H1 (cell line): ENCODE data around the gene KIDINS220. TPM values are rescaled to one million over a fixed set of nuclear protein-coding genes. Genes with fewer than 3 reads are reported as not detected.
A peak's percentile ranks its signal among the peaks of the same experiment; 100 is the strongest.

Experiments
- ATF3 ChIP-seq: IDR thresholded peaks from 2 replicates; pipeline ENCODE4 v1.6.1; 2011; ENCODE audit warnings: low read depth, mild to moderate bottlenecking, low read length; ENCODE audit not compliant: insufficient read depth
- BRCA1 ChIP-seq: IDR thresholded peaks from 2 replicates; pipeline ENCODE4 v1.6.1; 2012; ENCODE audit warnings: low read depth, low read length, improper control_type of control experiment
- CBX8 ChIP-seq: fragments of 300-800, 300-1000 bp; sonication (generic); IDR thresholded peaks from 2 replicates; pipeline ENCODE4 v1.7.1; 2016; ENCODE audit warnings: low read depth, low read length, borderline replicate concordance
- CHD2 ChIP-seq: IDR thresholded peaks from 2 replicates; pipeline ENCODE4 v1.6.1; 2012; ENCODE audit warnings: low read length, improper control_type of control experiment
- CTBP2 ChIP-seq: IDR thresholded peaks from 2 replicates; pipeline ENCODE4 v1.7.0; 2011; ENCODE audit warnings: borderline replicate concordance, mild to moderate bottlenecking, moderate library complexity, mixed read lengths, low read length; ENCODE audit not compliant: insufficient read depth, insufficient read length
- E2F6 ChIP-seq: IDR thresholded peaks from 2 replicates; pipeline ENCODE4 v1.6.1; 2012; ENCODE audit warnings: inconsistent platforms
- EP300 ChIP-seq, 2 experiments: IDR thresholded peaks; 1 replicate in 1 of 2; 2 replicates in 1 of 2; pipeline ENCODE4 v1.6.1; 2011 to 2012; ENCODE audit warnings: low read depth in 2 of 2, low read length in 2 of 2, mild to moderate bottlenecking in 2 of 2, borderline replicate concordance in 1 of 2, inconsistent platforms in 1 of 2, moderate library complexity in 1 of 2
- FOSL1 ChIP-seq: IDR thresholded peaks from 2 replicates; pipeline ENCODE4 v1.6.1; 2011; ENCODE audit warnings: mild to moderate bottlenecking, low read depth, low read length, moderate library complexity; ENCODE audit not compliant: insufficient read depth
- GTF2F1 ChIP-seq: IDR thresholded peaks from 2 replicates; pipeline ENCODE4 v1.6.1; 2012; ENCODE audit warnings: low read depth, low read length, improper control_type of control experiment, borderline replicate concordance
- HDAC2 ChIP-seq, 2 experiments: fragments of 300-600 bp in 1 of 2; sonication (generic) in 1 of 2; IDR thresholded peaks; 2 replicates each; pipeline ENCODE4 v1.6.1; 2011 to 2012; ENCODE audit warnings: low read depth in 2 of 2, low read length in 2 of 2, mild to moderate bottlenecking in 2 of 2, moderate library complexity in 2 of 2, borderline replicate concordance in 1 of 2, inconsistent platforms in 1 of 2
- HDAC6 ChIP-seq: IDR thresholded peaks from one replicate; pipeline ENCODE4 v1.7.1; 2012; ENCODE audit warnings: low read depth, mild to moderate bottlenecking, inconsistent platforms, low read length, moderate library complexity
- JUN ChIP-seq: IDR thresholded peaks from 2 replicates; pipeline ENCODE4 v1.6.1; 2011; ENCODE audit warnings: low read depth, mild to moderate bottlenecking, improper control_type of control experiment, low read length
- JUND ChIP-seq: IDR thresholded peaks from 2 replicates; pipeline ENCODE4 v1.6.1; 2011; ENCODE audit warnings: mild to moderate bottlenecking, improper control_type of control experiment, low read length
- KDM1A ChIP-seq: fragments of 200-600, 300-600 bp; sonication (generic); IDR thresholded peaks from 2 replicates; pipeline ENCODE4 v1.7.1; 2016; ENCODE audit warnings: mild to moderate bottlenecking, low read length, borderline replicate concordance
- NANOG ChIP-seq: IDR thresholded peaks from 2 replicates; pipeline ENCODE4 v1.6.1; 2011; ENCODE audit warnings: low read length, low read depth, mild to moderate bottlenecking, inconsistent platforms; ENCODE audit not compliant: insufficient read depth, poor library complexity, severe bottlenecking
- NRF1 ChIP-seq: IDR thresholded peaks from 2 replicates; pipeline ENCODE4 v1.6.1; 2011; ENCODE audit warnings: mild to moderate bottlenecking, low read depth, low read length, improper control_type of control experiment
- RAD21 ChIP-seq, 2 experiments: IDR thresholded peaks in 1 of 2; conservative IDR thresholded peaks in 1 of 2; 2 replicates each; pipeline ENCODE4 v1.6.1; 2011; ENCODE audit warnings: low read depth in 2 of 2, low read length in 2 of 2, improper control_type of control experiment in 1 of 2, inconsistent platforms in 1 of 2, mild to moderate bottlenecking in 1 of 2, moderate library complexity in 1 of 2
- RBBP5 ChIP-seq: IDR thresholded peaks from 2 replicates; pipeline ENCODE4 v1.7.1; 2012; ENCODE audit warnings: low read depth, mild to moderate bottlenecking, inconsistent platforms, low read length, moderate library complexity, borderline replicate concordance
- SIX5 ChIP-seq: IDR thresholded peaks from 2 replicates; pipeline ENCODE4 v1.6.1; 2011; ENCODE audit warnings: mild to moderate bottlenecking, low read depth, low read length
- SP1 ChIP-seq: IDR thresholded peaks from 2 replicates; pipeline ENCODE4 v1.6.1; 2011; ENCODE audit warnings: low read depth, low read length
- SUZ12 ChIP-seq: fragments of 200-600 bp; sonication (generic); IDR thresholded peaks from 2 replicates; pipeline ENCODE4 v1.6.1; 2012; ENCODE audit warnings: mild to moderate bottlenecking, inconsistent platforms, low read length, moderate library complexity, mixed read lengths
- TCF12 ChIP-seq: IDR thresholded peaks from 2 replicates; pipeline ENCODE4 v1.6.1; 2011; ENCODE audit warnings: low read depth, mild to moderate bottlenecking, low read length
- YY1 ChIP-seq: IDR thresholded peaks from 2 replicates; pipeline ENCODE4 v1.6.1; 2011; ENCODE audit warnings: low read depth, mild to moderate bottlenecking, low read length
- polyA plus RNA-seq, 7 experiments: library from polyadenylated mRNA; depleted of rRNA in 3 of 7; stranded (reverse) in 5 of 7; unstranded in 2 of 7; fragments of >200 nt in 5 of 7; fragments of 200-250 nt in 2 of 7; gene quantifications; 1 replicate in 5 of 7; 2 replicates in 1 of 7; 4 replicates in 1 of 7; pipeline versions ENCODE4 v1.2.1 to v1.2.3, GENCODE V29; 2011 to 2013; ENCODE audit warnings: missing spikeins in 2 of 7, mixed read lengths in 2 of 7
- total RNA-seq: library from RNA; stranded (reverse); fragmentation: NEBNext Ultra II Directional; extraction: Animal tissue kit (Norgen Biotek cat#: 25700); gene quantifications from 2 replicates; pipeline ENCODE4 v1.2.1, GENCODE V29; 2021

KIDINS220 gene
- total and polyA plus RNA-seq, 2 of the 8 experiments (the other 6 are each of a cell fraction or from before 2014, with no cell fraction given) = 21.2 to 27.1 TPM

GRCh38 chr2:8693157-8693821, 144.1 kb downstream of the KIDINS220 start (continued):
- no peak for TF ChIP-seq GTF2F1
- no peak for TF ChIP-seq ATF3
- TF ChIP-seq CBX8 = no peak
- TF ChIP-seq FOSL1 = no peak
- TF ChIP-seq E2F6 = peak; percentile 74
- no peak for TF ChIP-seq JUN
- peak; percentile 41 to 59; a peak in 3 of 4 replicates for TF ChIP-seq RAD21 (IDR thresholded peaks at IDR 0.05 in 1 of 2, conservative IDR thresholded peaks at IDR 0.05 in 1 of 2; ENCODE audit: low read depth in 2 of 2, low read length in 2 of 2)
- TF ChIP-seq SP1 = no peak
- TF ChIP-seq JUND = no peak
- no peak for TF ChIP-seq SUZ12
- TF ChIP-seq TCF12 = no peak
- TF ChIP-seq HDAC6 = no peak
- peak; percentile 27; the same call in 1 of the 2 replicates for TF ChIP-seq YY1
- no peak for TF ChIP-seq NANOG
- no peak for TF ChIP-seq BRCA1
- no peak for TF ChIP-seq SIX5
- no peak for TF ChIP-seq NRF1
- TF ChIP-seq CTBP2 = no peak
- TF ChIP-seq HDAC2 (IDR thresholded peaks at IDR 0.05; ENCODE audit: borderline replicate concordance in 1 of 2, low read depth in 2 of 2, low read length in 2 of 2) = no peak
- no peak; the same call in 1 of the 2 replicates for TF ChIP-seq KDM1A
- no peak for TF ChIP-seq EP300 (IDR thresholded peaks at IDR 0.05; ENCODE audit: borderline replicate concordance in 1 of 2, low read depth in 2 of 2, low read length in 2 of 2)
- TF ChIP-seq CHD2 = no peak
- TF ChIP-seq RBBP5 = no peak
